Uterus (tissue), 2 donors: ENCODE measurements around the gene SULF2.

ENCODE experiments used
- POLR2A ChIP-seq, 2 donors: fragments of 450-650 bp; IDR thresholded peaks; one replicate each; pipeline ENCODE4 v1.6.1; 2016; ENCODE audit warnings: antibody characterized with exemption in 2 of 2, mild to moderate bottlenecking in 1 of 2, moderate library complexity in 1 of 2
- TF ChIP-seq, protein P1 (sequence below), 4 experiments: fragments of 200-600 bp in 2 of 4; fragments of 450-650 bp in 2 of 4; sonication (generic) in 2 of 4; IDR thresholded peaks; one replicate each; pipeline ENCODE4 v1.5.1; 2016 to 2019; ENCODE audit warnings: antibody characterized with exemption in 4 of 4, mild to moderate bottlenecking in 2 of 4, moderate library complexity in 1 of 4

DNA sequence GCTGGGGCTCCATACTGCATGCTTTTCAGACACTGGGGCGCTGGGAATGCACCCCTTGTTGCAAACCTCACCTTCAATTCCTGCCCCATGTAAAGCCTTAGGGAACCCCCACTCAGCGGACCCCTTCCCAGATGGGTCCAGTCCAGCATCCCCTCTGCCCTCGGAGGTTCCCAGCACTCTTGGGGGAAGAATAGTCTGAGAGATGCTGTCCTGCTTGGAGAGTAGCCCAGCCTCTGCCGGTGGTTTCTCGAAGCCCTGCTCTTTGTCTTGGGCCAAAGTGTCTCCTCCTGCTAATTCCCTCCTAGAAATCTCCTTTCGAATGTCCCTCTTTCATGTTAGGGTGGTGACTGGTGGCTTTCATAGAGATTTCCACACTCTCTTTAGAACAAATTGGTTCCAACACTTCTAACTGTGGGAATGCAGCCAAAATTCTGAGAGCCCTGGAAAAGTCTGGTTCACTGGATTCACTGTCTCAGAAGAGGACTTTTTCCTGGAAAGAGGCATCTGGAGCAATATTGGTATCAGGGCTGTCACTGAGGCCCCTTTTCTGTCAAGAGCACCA is 24.9 kb upstream of the SULF2 start:
- TF ChIP-seq, protein P1, sequence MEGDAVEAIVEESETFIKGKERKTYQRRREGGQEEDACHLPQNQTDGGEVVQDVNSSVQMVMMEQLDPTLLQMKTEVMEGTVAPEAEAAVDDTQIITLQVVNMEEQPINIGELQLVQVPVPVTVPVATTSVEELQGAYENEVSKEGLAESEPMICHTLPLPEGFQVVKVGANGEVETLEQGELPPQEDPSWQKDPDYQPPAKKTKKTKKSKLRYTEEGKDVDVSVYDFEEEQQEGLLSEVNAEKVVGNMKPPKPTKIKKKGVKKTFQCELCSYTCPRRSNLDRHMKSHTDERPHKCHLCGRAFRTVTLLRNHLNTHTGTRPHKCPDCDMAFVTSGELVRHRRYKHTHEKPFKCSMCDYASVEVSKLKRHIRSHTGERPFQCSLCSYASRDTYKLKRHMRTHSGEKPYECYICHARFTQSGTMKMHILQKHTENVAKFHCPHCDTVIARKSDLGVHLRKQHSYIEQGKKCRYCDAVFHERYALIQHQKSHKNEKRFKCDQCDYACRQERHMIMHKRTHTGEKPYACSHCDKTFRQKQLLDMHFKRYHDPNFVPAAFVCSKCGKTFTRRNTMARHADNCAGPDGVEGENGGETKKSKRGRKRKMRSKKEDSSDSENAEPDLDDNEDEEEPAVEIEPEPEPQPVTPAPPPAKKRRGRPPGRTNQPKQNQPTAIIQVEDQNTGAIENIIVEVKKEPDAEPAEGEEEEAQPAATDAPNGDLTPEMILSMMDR (IDR thresholded peaks at IDR 0.05) = no peak
- no peak for TF ChIP-seq POLR2A (IDR thresholded peaks at IDR 0.05)
